Stimulated activated CD8-positive, alpha-beta memory T cell treated with anti-CD3 and anti-CD28 coated beads, Interleukin-7, amount 100 ng/mL, for 24 hours (primary cell): ENCODE measurements around the gene OSBPL8.

Experiments
- DNase-seq: peaks from one replicate; pipeline ENCODE4 v3.0.0-alpha.2; 2020; ENCODE audit warnings: low read depth

OSBPL8 gene

GRCh38 chr12:76556368-76556767 is 3.2 kb downstream of the OSBPL8 start:
- DNase-seq = no peak

- no peak for DNase-seq
Measured at GRCh38 chr12:76555797-76556196, 3.8 kb downstream of the OSBPL8 start.

- DNase-seq = no peak
Measured at GRCh38 chr12:76555231-76555767, 4.3 kb downstream of the OSBPL8 start.

- DNase-seq = no peak
Measured at GRCh38 chr12:76554405-76555230, 5.0 kb downstream of the OSBPL8 start.

GRCh38 chr12:76552343-76552938 is 7.1 kb downstream of the OSBPL8 start:
- DNase-seq = no peak

- DNase-seq = no peak
Measured at GRCh38 chr12:76551482-76551888, 8.1 kb downstream of the OSBPL8 start.

GRCh38 chr12:76549131-76549530 is 10.4 kb downstream of the OSBPL8 start:
- no peak for DNase-seq

- no peak for DNase-seq
Measured at GRCh38 chr12:76548222-76548837, 11.2 kb downstream of the OSBPL8 start.

GRCh38 chr12:76547526-76547925 is 12.0 kb downstream of the OSBPL8 start:
- no peak for DNase-seq

GRCh38 chr12:76546889-76547288 is 12.7 kb downstream of the OSBPL8 start:
- DNase-seq = no peak

GRCh38 chr12:76545486-76545885 is 14.1 kb downstream of the OSBPL8 start:
- no peak for DNase-seq

GRCh38 chr12:76544601-76545261 is 14.8 kb downstream of the OSBPL8 start:
- no peak for DNase-seq

- DNase-seq = no peak
Measured at GRCh38 chr12:76543813-76544347, 15.7 kb downstream of the OSBPL8 start.

GRCh38 chr12:76542908-76543307 is 16.7 kb downstream of the OSBPL8 start:
- no peak for DNase-seq

GRCh38 chr12:76539727-76540126 is 19.8 kb downstream of the OSBPL8 start:
- no peak for DNase-seq

- no peak for DNase-seq
Measured at GRCh38 chr12:76537923-76538322, 21.6 kb downstream of the OSBPL8 start.

GRCh38 chr12:76536546-76536945 is 23.0 kb downstream of the OSBPL8 start:
- DNase-seq = no peak

- no peak for DNase-seq
Measured at GRCh38 chr12:76535170-76535569, 24.4 kb downstream of the OSBPL8 start.

- DNase-seq = no peak
Measured at GRCh38 chr12:76533331-76533730, 26.2 kb downstream of the OSBPL8 start.

GRCh38 chr12:76532520-76532919 is 27.1 kb downstream of the OSBPL8 start:
- DNase-seq = no peak

GRCh38 chr12:76531056-76531455 is 28.5 kb downstream of the OSBPL8 start:
- DNase-seq = no peak

- no peak for DNase-seq
Measured at GRCh38 chr12:76530516-76530915, 29.1 kb downstream of the OSBPL8 start.
